Caco-2 (cell line): ENCODE results near the gene CD5L. TPM values are rescaled to one million over a fixed set of nuclear protein-coding genes. Genes with fewer than 3 reads are reported as not detected.

ENCODE experiments used
- BruUV-seq: library from RNA; stranded (reverse); fragments of 400-500 nt; replicated peaks from 2 replicates; lab custom pipeline; 2021; lab: Mats Ljungman, UMichigan
- CTCF ChIA-PET: fragments of 300-600 bp; sonication (Branson Sonifier 250); formaldehyde crosslinking; loops from one replicate; lab custom pipeline; 2022; ENCODE audit warnings: antibody characterized with exemption; lab: Charles Lee
- POLR2A ChIA-PET: fragments of 300-600 bp; sonication (Branson Sonifier 250); formaldehyde crosslinking; loops from one replicate; lab custom pipeline; 2022; ENCODE audit warnings: antibody characterized with exemption; lab: Charles Lee
- DNase-seq, 2 experiments: peaks; one replicate each; pipeline versions ENCODE4 v3.0.0 to v3.0.0-alpha.2; 2020 to 2022
- H3K27me3 ChIP-seq: replicated peaks from 2 replicates; pipeline ENCODE4 v1.6.0; 2011; ENCODE audit warnings: low read length; ENCODE audit not compliant: control insufficient read depth, insufficient read depth
- H3K36me3 ChIP-seq: 2 replicates; pipeline ENCODE4 v1.5.1; 2011; ENCODE audit warnings: low read length; ENCODE audit not compliant: control insufficient read depth, insufficient read depth
- H3K4me1 ChIP-seq: fragments of 250-450 bp; sonication (Bioruptor Pico); 2 replicates; pipeline ENCODE4 v1.5.1; 2020; ENCODE audit warnings: mild to moderate bottlenecking
- H3K4me3 ChIP-seq: 2 replicates; pipeline ENCODE4 v1.5.1; 2011; ENCODE audit warnings: low read depth, mild to moderate bottlenecking, control low read depth, low read length
- H3K9me3 ChIP-seq: fragments of 250-450 bp; sonication (Bioruptor Pico); 2 replicates; pipeline ENCODE4 v1.5.1; 2020; ENCODE audit warnings: mild to moderate bottlenecking, moderate library complexity
- H3K27ac Mint-ChIP-seq: one replicate; pipeline ENCODE4 v1.8.0; 2022; ENCODE audit warnings: mixed read lengths; ENCODE audit not compliant: unreplicated experiment
- H3K27me3 Mint-ChIP-seq: one replicate; pipeline ENCODE4 v1.8.0; 2022; ENCODE audit warnings: mixed read lengths; ENCODE audit not compliant: insufficient read depth, unreplicated experiment
- H3K36me3 Mint-ChIP-seq: one replicate; pipeline ENCODE4 v1.8.0; 2022; ENCODE audit warnings: mild to moderate bottlenecking, mixed read lengths; ENCODE audit not compliant: insufficient read depth, unreplicated experiment
- H3K4me1 Mint-ChIP-seq: one replicate; pipeline ENCODE4 v1.8.0; 2022; ENCODE audit warnings: low read depth, mixed read lengths; ENCODE audit not compliant: unreplicated experiment
- H3K4me3 Mint-ChIP-seq: one replicate; pipeline ENCODE4 v1.8.0; 2022; ENCODE audit warnings: mild to moderate bottlenecking, moderate library complexity, mixed read lengths; ENCODE audit not compliant: unreplicated experiment
- H3K9me3 Mint-ChIP-seq: one replicate; pipeline ENCODE4 v1.8.0; 2022; ENCODE audit warnings: mixed read lengths; ENCODE audit not compliant: unreplicated experiment
- CTCF ChIP-seq, 2 experiments: fragments of 200-600 bp in 1 of 2; IDR thresholded peaks; 1 replicate in 1 of 2; 2 replicates in 1 of 2; pipeline versions ENCODE4 v1.5.1 to v1.8.0; 2011 to 2022; ENCODE audit warnings: antibody characterized with exemption in 1 of 2, control low read depth in 1 of 2, inconsistent platforms in 1 of 2, low read depth in 1 of 2, low read length in 1 of 2, mild to moderate bottlenecking in 1 of 2, moderate library complexity in 1 of 2; ENCODE audit not compliant: insufficient read depth in 1 of 2, severe bottlenecking in 1 of 2, unreplicated experiment in 1 of 2
- intact Hi-C: fragments of 100-400 bp; cut with micrococcal nuclease; formaldehyde crosslinking; loops from one replicate; pipeline ENCODE4 v1.10.0; 2022; ENCODE audit not compliant: unreplicated experiment
- total RNA-seq: library from RNA; stranded (reverse); gene quantifications from 2 replicates; pipeline ENCODE4 v1.2.3, GENCODE V29; 2022

CD5L gene
- total RNA-seq, 1 experiment from 2014 or later = not detected

DNA sequence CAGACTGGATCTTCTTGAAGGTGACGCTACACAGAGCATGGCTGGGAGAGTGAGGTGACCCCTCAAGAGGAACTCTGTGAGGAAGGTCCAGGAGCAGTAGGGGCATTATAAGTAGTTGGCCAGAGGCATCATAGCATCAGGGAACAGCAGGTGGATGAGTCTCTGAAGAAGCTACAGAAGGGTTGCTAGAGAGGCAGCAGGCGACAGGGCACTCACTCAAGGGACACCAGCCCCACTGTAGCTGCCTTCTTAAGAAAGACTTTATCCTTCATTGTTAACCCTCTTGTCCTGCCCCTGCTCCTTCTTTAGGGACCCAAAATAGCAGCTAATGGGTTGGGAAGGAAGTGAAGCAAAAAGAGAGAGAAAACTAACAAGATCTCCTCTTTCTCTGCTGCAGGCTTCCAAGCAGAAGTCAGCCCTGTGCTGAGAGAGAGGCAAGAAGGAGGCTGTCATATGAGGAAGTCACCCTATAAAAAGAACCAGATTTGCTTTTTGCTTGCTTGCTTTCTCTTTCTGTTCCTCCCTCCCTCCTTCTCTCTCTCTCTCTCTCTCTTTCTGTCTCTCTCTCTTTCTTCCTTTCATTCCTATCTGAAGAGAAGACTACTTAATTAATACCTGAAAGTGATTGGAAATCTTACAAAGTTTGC, 7.7 kb upstream of the CD5L start:
- Mint-ChIP-seq H3K36me3 (no peaks in the 10 kb centered on the region), H3K27ac (no peak overlapping the region), H3K4me1 (no peaks in the 10 kb centered on the region), H3K4me3 (no peak overlapping the region), H3K27me3 (peaks cover 8% of the 10 kb centered on the region), H3K9me3 (no peaks in the 10 kb centered on the region)
- no peaks in the 10 kb centered on the region for H3K36me3 ChIP-seq
- H3K4me3 ChIP-seq = no peak overlapping the region
- H3K9me3 ChIP-seq = no peaks in the 10 kb centered on the region
- H3K4me1 ChIP-seq = no peaks in the 10 kb centered on the region
- no peak for DNase-seq
- BruUV-seq = no TSS peak
- no peaks in the 10 kb centered on the region; the same call in none of the 2 replicates for H3K27me3 ChIP-seq
- ChIA-PET POLR2A (no interaction called here), CTCF (no interaction called here)
- no peak for TF ChIP-seq CTCF (IDR thresholded peaks at IDR 0.05; ENCODE audit: insufficient read depth in 1 of 2, low read depth in 1 of 2, low read length in 1 of 2, severe bottlenecking in 1 of 2, unreplicated experiment in 1 of 2)
- intact Hi-C loops = no loop called here

DNA sequence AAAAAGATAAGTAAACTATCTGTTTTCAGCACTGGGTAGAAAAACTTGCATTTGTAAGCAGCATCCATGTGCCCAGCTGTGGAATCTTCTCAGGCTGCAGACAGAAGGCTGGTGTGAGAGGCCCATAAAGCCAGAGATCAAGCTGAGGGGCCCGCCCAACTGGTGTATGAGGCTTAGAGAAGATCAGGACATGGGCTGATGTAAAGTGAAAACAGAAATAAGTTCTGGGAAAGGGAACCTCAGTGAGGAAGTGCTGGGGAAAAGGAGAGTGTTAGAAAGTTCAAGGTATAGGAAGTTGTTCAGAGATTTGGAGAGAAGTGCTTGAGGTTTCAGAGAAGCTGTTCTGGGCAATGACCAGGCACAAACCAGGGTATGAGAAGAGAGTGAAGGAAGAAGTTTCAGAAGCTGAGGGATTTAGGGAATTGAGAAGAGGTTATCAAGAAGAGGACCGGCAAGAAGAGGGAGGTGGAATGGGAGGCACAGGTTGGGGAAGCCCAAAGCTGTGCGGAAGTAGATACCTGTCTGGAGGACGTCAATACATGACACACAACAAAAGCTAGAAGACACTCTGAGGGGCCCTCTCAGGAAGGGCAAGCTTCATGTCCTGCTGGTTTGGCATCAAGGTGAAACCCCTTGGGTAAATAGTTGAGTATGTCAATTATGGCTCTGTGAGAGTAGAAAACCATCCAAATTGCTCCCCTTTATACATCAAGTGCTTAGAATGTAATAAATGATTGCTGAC, 2.7 kb upstream of the CD5L start:
- Mint-ChIP-seq H3K9me3 (no peaks in the 10 kb centered on the region), H3K4me3 (no peak overlapping the region), H3K27me3 (peaks cover 14% of the 10 kb centered on the region), H3K36me3 (no peaks in the 10 kb centered on the region), H3K4me1 (no peaks in the 10 kb centered on the region), H3K27ac (no peak overlapping the region)
- Histone ChIP-seq H3K9me3 (no peaks in the 10 kb centered on the region), H3K4me3 (no peak overlapping the region), H3K4me1 (no peaks in the 10 kb centered on the region), H3K27me3 (no peaks in the 10 kb centered on the region; the same call in none of the 2 replicates), H3K36me3 (no peaks in the 10 kb centered on the region)
- no TSS peak for BruUV-seq
- CTCF ChIA-PET = no interaction called here
- no peak for TF ChIP-seq CTCF (IDR thresholded peaks at IDR 0.05; ENCODE audit: insufficient read depth in 1 of 2, low read depth in 1 of 2, low read length in 1 of 2, severe bottlenecking in 1 of 2, unreplicated experiment in 1 of 2)
- POLR2A ChIA-PET = no interaction called here
- DNase-seq = no peak
- intact Hi-C loops = no loop called here

GRCh38 chr1:157842939-157843338, 1.3 kb upstream of the CD5L start:
- no peaks in the 10 kb centered on the region for H3K36me3 Mint-ChIP-seq
- no peak overlapping the region for H3K27ac Mint-ChIP-seq
- no peak for TF ChIP-seq CTCF (IDR thresholded peaks at IDR 0.05; ENCODE audit: insufficient read depth in 1 of 2, low read depth in 1 of 2, low read length in 1 of 2, severe bottlenecking in 1 of 2, unreplicated experiment in 1 of 2)
- no peaks in the 10 kb centered on the region for H3K9me3 ChIP-seq
- H3K27me3 Mint-ChIP-seq = peaks cover 11% of the 10 kb centered on the region
- H3K4me1 ChIP-seq = no peaks in the 10 kb centered on the region
- H3K4me1 Mint-ChIP-seq = no peaks in the 10 kb centered on the region
- no peaks in the 10 kb centered on the region; the same call in none of the 2 replicates for H3K27me3 ChIP-seq
- intact Hi-C loops = no loop called here
- no peak overlapping the region for H3K4me3 ChIP-seq
- no peak for DNase-seq
- no peak overlapping the region for H3K4me3 Mint-ChIP-seq
- POLR2A ChIA-PET = no interaction called here
- CTCF ChIA-PET = no interaction called here
- no TSS peak for BruUV-seq
- no peaks in the 10 kb centered on the region for H3K36me3 ChIP-seq
- no peaks in the 10 kb centered on the region for H3K9me3 Mint-ChIP-seq
